Activated T-helper 2 cell treated with anti-CD3 and anti-CD28 coated beads, Interferon-gamma antibody, Interleukin-2, Interleukin-4, amounts not matched to agents 10 μg/mL and 5 μg/mL and 100 μg/mL, durations not matched to agents 14 hours and 24 hours and 36 hours (primary cell): Measurements from ENCODE around the gene ADA. TPM values are rescaled to one million over a fixed set of nuclear protein-coding genes. Genes with fewer than 3 reads are reported as not detected.
"Not testable (repeated sequence)": the region's sequence is repeated elsewhere in the genome, so short reads cannot be mapped to it uniquely, and the experiment has no call there.

Experiments used
- DNase-seq: peaks from one replicate; pipeline ENCODE4 v3.0.0; 2021; ENCODE audit warnings: low spot score
- H3K27ac Mint-ChIP-seq: one replicate; pipeline ENCODE4 v1.8.0; 2021; ENCODE audit warnings: mixed read lengths
- H3K27me3 Mint-ChIP-seq: one replicate; pipeline ENCODE4 v1.8.0; 2021; ENCODE audit warnings: low read depth, mixed read lengths
- H3K36me3 Mint-ChIP-seq: one replicate; pipeline ENCODE4 v1.8.0; 2021; ENCODE audit warnings: low read depth, mixed read lengths
- H3K4me1 Mint-ChIP-seq: one replicate; pipeline ENCODE4 v1.8.0; 2021; ENCODE audit warnings: low read depth, mixed read lengths
- H3K4me3 Mint-ChIP-seq: one replicate; pipeline ENCODE4 v1.8.0; 2021; ENCODE audit warnings: low read depth, mild to moderate bottlenecking, moderate library complexity, mixed read lengths
- H3K9me3 Mint-ChIP-seq: one replicate; pipeline ENCODE4 v1.8.0; 2021; ENCODE audit warnings: mixed read lengths
- intact Hi-C: fragments of 100-400 bp; cut with micrococcal nuclease; formaldehyde crosslinking; loops from one replicate; pipeline ENCODE4 v1.15.1; 2023
- total RNA-seq: library from RNA; stranded (reverse); gene quantifications from 2 replicates; pipeline ENCODE4 v1.2.3, GENCODE V29; 2022

Gene ADA
- total RNA-seq, 1 donor from 2014 or later: 33.3 TPM

DNA sequence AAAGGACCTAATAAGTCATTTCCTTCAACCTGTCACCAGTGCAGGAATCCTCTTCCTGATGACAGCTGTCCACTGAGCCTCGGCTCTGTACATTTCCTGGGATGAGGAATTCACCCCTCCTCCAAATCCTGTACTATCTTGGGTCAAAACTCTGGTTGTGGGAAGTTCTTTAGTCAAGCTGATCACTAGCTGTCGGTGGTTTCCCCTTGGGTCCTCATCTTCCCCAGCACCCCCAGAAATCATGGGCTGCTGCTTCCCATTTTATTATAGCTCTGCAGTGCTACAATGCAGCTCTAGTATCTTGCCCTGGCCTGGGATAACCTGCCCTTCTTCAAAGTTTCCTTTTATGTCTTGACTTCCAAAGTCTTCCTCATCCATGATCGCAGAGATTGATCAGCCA is 14.6 kb upstream of the ADA start:
- intact Hi-C loops: no loop called here
- DNase-seq: no peak
- H3K4me3 Mint-ChIP-seq: no peak overlapping the region
- no peaks in the 10 kb centered on the region for H3K36me3 Mint-ChIP-seq
- peaks cover 17% of the 10 kb centered on the region for H3K4me1 Mint-ChIP-seq
- H3K27me3 Mint-ChIP-seq: peaks cover 1% of the 10 kb centered on the region
- H3K27ac Mint-ChIP-seq: no peak overlapping the region
- H3K9me3 Mint-ChIP-seq: no peaks in the 10 kb centered on the region

- Mint-ChIP-seq H3K27me3 (no peaks in the 10 kb centered on the region), H3K27ac (no peak overlapping the region), H3K4me1 (peaks cover 6% of the 10 kb centered on the region), H3K36me3 (peaks cover 7% of the 10 kb centered on the region), H3K4me3 (no peak overlapping the region), H3K9me3 (no peaks in the 10 kb centered on the region)
- DNase-seq: no peak
- intact Hi-C loops: no loop called here
These were observed 12.6 kb upstream of the ADA start for GRCh38 chr20:44664131-44664530.

GRCh38 chr20:44662261-44662660 is 10.8 kb upstream of the ADA start:
- intact Hi-C loops: no loop called here
- H3K4me3 Mint-ChIP-seq: no peak overlapping the region
- H3K9me3 Mint-ChIP-seq: no peaks in the 10 kb centered on the region
- H3K27ac Mint-ChIP-seq: no peak overlapping the region
- H3K4me1 Mint-ChIP-seq: peaks cover 6% of the 10 kb centered on the region
- H3K27me3 Mint-ChIP-seq: no peaks in the 10 kb centered on the region
- H3K36me3 Mint-ChIP-seq: peaks cover 18% of the 10 kb centered on the region
- DNase-seq: no peak

GRCh38 chr20:44660581-44660980 is 9.1 kb upstream of the ADA start:
- Mint-ChIP-seq H3K9me3 (no peaks in the 10 kb centered on the region), H3K27me3 (no peaks in the 10 kb centered on the region), H3K4me1 (peaks cover 6% of the 10 kb centered on the region), H3K4me3 (no peak overlapping the region), H3K27ac (no peak overlapping the region), H3K36me3 (peaks cover 18% of the 10 kb centered on the region)
- intact Hi-C loops: no loop called here
- no peak for DNase-seq

GRCh38 chr20:44659931-44660330 is 8.4 kb upstream of the ADA start:
- H3K27ac Mint-ChIP-seq: no peak overlapping the region
- no peak overlapping the region for H3K4me3 Mint-ChIP-seq
- H3K27me3 Mint-ChIP-seq: no peaks in the 10 kb centered on the region
- peaks cover 18% of the 10 kb centered on the region for H3K36me3 Mint-ChIP-seq
- intact Hi-C loops: no loop called here
- peaks cover 6% of the 10 kb centered on the region for H3K4me1 Mint-ChIP-seq
- no peak for DNase-seq
- H3K9me3 Mint-ChIP-seq: no peaks in the 10 kb centered on the region

GRCh38 chr20:44658810-44659209 is 7.3 kb upstream of the ADA start:
- intact Hi-C loops: no loop called here
- no peak overlapping the region for H3K4me3 Mint-ChIP-seq
- H3K27ac Mint-ChIP-seq: no peak overlapping the region

GRCh38 chr20:44657875-44658274 is 6.4 kb upstream of the ADA start:
- Mint-ChIP-seq H3K36me3 (peaks cover 31% of the 10 kb centered on the region), H3K27me3 (peaks cover 4% of the 10 kb centered on the region), H3K4me1 (peaks cover 10% of the 10 kb centered on the region), H3K4me3 (no peak overlapping the region), H3K9me3 (no peaks in the 10 kb centered on the region), H3K27ac (no peak overlapping the region)
- intact Hi-C loops: no loop called here
- no peak for DNase-seq

More at GRCh38 chr20:44658810-44659209, 7.3 kb upstream of the ADA start:
- no peak for DNase-seq
- peaks cover 1% of the 10 kb centered on the region for H3K27me3 Mint-ChIP-seq
- H3K4me1 Mint-ChIP-seq: peaks cover 6% of the 10 kb centered on the region
- H3K9me3 Mint-ChIP-seq: no peaks in the 10 kb centered on the region
- peaks cover 23% of the 10 kb centered on the region for H3K36me3 Mint-ChIP-seq

DNA sequence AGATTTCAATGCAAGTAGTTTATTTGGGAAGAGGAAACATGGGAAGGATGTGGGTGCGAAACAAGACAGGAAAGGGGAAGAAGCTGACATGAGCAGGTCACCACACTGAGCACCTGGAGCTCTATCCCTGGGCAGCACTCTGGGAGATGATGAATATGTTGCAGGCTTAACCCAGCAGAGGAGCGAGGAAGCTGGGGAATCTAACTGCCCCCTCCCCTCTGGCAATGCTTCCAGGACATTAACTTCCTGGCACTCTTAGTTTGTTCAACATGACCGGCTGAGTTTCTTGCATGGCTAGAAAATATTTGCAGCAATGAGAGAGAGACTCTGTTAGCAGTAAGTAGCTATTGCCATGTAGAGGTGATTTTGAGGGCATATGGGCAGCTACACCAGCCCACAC is 4.9 kb upstream of the ADA start:
- no peak for DNase-seq
- Mint-ChIP-seq H3K4me3 (no peak overlapping the region), H3K36me3 (peaks cover 34% of the 10 kb centered on the region), H3K4me1 (peaks cover 10% of the 10 kb centered on the region), H3K27me3 (peaks cover 4% of the 10 kb centered on the region), H3K27ac (no peak overlapping the region), H3K9me3 (no peaks in the 10 kb centered on the region)
- intact Hi-C loops: no loop called here

- H3K27me3 Mint-ChIP-seq, H3K27ac Mint-ChIP-seq, DNase-seq, H3K9me3 Mint-ChIP-seq, intact Hi-C loops, H3K4me3 Mint-ChIP-seq: not testable (repeated sequence)
- peaks cover 19% of the 10 kb centered on the region for H3K4me1 Mint-ChIP-seq
- H3K36me3 Mint-ChIP-seq: peaks cover 28% of the 10 kb centered on the region
These were observed 2.7 kb upstream of the ADA start for GRCh38 chr20:44654210-44654609.

- intact Hi-C loops: no loop called here
These were observed 2.0 kb upstream of the ADA start for GRCh38 chr20:44653546-44653945.

DNA sequence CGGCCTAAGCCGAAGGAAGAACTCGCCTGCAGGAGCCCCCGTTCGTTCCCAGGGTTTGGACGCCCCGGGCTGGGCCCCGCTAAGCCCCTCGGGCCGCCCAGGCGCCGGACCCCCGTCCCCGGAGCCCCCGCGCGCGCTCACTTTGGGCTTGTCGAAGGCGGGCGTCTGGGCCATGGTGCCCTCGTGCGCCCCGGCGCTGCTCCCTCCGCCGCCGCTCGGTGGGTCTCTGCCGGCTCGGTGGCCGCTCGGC is 140 bp downstream of the ADA start:
- no peaks in the 10 kb centered on the region for H3K9me3 Mint-ChIP-seq
- no peak overlapping the region for H3K27ac Mint-ChIP-seq
- H3K27me3 Mint-ChIP-seq: peaks cover 4% of the 10 kb centered on the region

More at GRCh38 chr20:44653546-44653945, 2.0 kb upstream of the ADA start:
- no peak for DNase-seq
- H3K27ac Mint-ChIP-seq: peak overlapping the region; percentile 9
- peak overlapping the region; percentile 51 for H3K4me3 Mint-ChIP-seq
- H3K27me3 Mint-ChIP-seq: peaks cover 4% of the 10 kb centered on the region
- H3K9me3 Mint-ChIP-seq: no peaks in the 10 kb centered on the region
- H3K4me1 Mint-ChIP-seq: peaks cover 25% of the 10 kb centered on the region
- peaks cover 21% of the 10 kb centered on the region for H3K36me3 Mint-ChIP-seq

GRCh38 chr20:44650771-44651433 is 597 bp downstream of the ADA start:
- Mint-ChIP-seq H3K4me3 (peak overlapping the region; percentile 83), H3K36me3 (peaks cover 16% of the 10 kb centered on the region), H3K4me1 (peaks cover 46% of the 10 kb centered on the region), H3K9me3 (no peaks in the 10 kb centered on the region), H3K27ac (peak overlapping the region; percentile 66), H3K27me3 (peaks cover 4% of the 10 kb centered on the region)
- intact Hi-C loops: no loop called here
- DNase-seq: peak; percentile 30

More for the DNA sequence above, 140 bp downstream of the ADA start:
- intact Hi-C loops: no loop called here
- peaks cover 16% of the 10 kb centered on the region for H3K36me3 Mint-ChIP-seq
- peak overlapping the region; percentile 85 for H3K4me3 Mint-ChIP-seq
- H3K4me1 Mint-ChIP-seq: peaks cover 41% of the 10 kb centered on the region
- DNase-seq: no peak

GRCh38 chr20:44649976-44650375 is 1.5 kb downstream of the ADA start:
- Mint-ChIP-seq H3K27ac (peak overlapping the region; percentile 48), H3K27me3 (peaks cover 4% of the 10 kb centered on the region), H3K9me3 (no peaks in the 10 kb centered on the region), H3K4me1 (peaks cover 53% of the 10 kb centered on the region), H3K4me3 (peak overlapping the region; percentile 83), H3K36me3 (peaks cover 16% of the 10 kb centered on the region)
- no peak for DNase-seq
- intact Hi-C loops: loop anchor here (5.0 kb wide), 1 partner anchor 317 kb away; the partner anchor contains the start of gene STK4

DNA sequence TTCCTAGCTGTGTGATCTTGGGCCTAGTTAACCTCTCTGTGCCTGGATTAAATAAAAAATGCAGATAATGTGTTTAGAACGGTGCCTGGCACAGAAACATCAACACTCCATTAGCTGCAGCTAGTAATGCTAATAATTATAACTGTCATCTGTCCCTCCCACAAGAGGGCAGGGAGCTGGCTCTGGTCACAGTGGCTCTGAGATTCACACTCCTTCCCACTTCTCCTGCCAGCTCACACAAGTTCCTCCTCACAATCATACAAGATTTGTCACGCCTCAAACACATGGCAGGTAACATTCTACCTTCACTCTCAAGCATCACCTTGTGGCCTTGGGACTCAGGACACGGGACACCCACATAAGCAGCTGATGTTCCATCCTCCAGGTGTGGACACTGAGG is 2.4 kb downstream of the ADA start:
- H3K9me3 Mint-ChIP-seq: no peaks in the 10 kb centered on the region
- H3K4me1 Mint-ChIP-seq: peaks cover 60% of the 10 kb centered on the region
- peaks cover 12% of the 10 kb centered on the region for H3K36me3 Mint-ChIP-seq
- H3K27ac Mint-ChIP-seq: peak overlapping the region; percentile 61
- no peak for DNase-seq
- peaks cover 3% of the 10 kb centered on the region for H3K27me3 Mint-ChIP-seq
- intact Hi-C loops: loop anchor here (5.0 kb wide), 1 partner anchor 318 kb away; the partner anchor contains the start of gene STK4
- H3K4me3 Mint-ChIP-seq: peak overlapping the region; percentile 38
